Stimulated activated CD8-positive, alpha-beta memory T cell treated with anti-CD3 and anti-CD28 coated beads, Interleukin-4, amount 100 ng/mL, for 4 hours (primary cell): Measurements from ENCODE around the gene VAT1.
"Not testable (repeated sequence)": the region's sequence is repeated elsewhere in the genome, so short reads cannot be mapped to it uniquely, and the experiment has no call there.

ENCODE experiments used
- DNase-seq, 2 donors: peaks; one replicate each; pipeline ENCODE4 v3.0.0-alpha.2; 2020; ENCODE audit warnings: low read depth in 2 of 2, low spot score in 1 of 2

Gene VAT1

DNA sequence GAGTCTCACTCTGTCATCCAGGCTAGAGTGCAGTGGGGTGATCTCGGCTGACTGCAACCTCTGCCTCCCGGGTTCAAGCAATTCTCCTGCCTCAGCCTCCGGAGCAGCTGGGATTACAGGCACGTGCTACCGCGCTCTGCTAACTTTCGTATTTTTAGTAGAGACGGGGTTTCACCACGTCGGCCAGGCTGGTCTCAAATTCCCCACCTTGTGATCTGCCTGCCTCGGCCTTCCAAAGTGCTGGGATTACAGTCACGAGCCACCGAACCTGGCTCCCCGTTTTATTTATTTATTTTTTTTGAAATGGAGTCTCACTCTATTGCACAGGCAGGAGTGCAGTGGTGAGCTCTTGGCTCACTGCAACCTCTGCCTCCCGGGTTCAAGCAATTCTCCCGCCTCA lies 46.5 kb downstream of the VAT1 start:
- not testable (repeated sequence) for DNase-seq

DNA sequence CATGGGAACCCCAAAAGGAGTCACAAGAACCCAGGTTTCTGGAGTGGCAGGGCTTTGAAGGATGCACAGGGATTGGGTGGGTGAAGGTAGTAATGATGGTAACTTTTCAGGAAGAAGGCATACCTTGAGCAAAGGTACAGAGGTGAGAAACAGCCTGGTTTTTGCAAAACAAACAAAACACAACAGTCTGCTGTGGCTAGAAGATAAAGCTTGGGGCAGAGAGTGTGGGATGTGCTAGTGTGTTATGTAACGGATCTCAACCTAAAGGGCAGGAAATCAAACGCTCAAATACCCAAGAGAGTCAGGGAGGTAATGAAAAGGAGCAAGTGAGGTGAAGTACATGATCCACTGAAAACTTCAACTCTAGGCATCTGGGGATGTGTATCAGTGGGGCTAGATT lies 46.9 kb downstream of the VAT1 start:
- DNase-seq, result no peak

DNA sequence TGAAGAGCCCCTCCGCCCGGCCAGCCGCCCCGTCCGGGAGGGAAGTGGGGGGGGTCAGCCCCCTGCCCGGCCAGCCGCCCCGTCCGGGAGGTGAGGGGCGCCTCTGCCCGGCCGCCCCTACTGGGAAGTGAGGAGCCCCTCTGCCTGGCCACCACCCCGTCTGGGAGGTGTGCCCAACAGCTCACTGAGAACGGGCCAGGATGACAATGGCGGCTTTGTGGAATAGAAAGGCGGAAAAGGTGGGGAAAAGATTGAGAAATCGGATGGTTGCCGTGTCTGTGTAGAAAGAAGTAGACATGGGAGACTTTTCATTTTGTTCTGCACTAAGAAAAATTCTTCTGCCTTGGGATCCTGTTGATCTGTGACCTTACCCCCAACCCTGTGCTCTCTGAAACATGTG lies 48.9 kb downstream of the VAT1 start:
- not testable (repeated sequence) for DNase-seq

DNA sequence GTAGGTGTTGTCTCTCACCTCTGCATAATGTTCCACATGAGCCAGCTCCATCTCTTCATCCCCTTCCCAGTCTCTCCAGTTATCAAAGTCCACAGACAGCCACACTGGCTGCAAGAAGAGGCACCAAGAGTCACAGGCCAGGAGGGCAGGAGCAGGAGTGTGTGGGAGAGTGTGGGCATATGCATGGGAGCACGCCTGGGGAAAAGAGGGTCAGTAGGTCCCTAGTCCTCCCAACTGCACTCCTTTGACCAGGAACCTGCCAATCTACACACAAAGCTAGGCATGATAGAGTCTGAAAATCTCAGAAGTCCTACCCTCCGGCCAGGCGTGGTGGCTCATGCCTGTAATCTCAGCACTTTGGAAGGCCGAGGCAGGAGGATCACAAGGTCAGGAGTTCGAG lies 50.6 kb downstream of the VAT1 start:
- no peak for DNase-seq

DNA sequence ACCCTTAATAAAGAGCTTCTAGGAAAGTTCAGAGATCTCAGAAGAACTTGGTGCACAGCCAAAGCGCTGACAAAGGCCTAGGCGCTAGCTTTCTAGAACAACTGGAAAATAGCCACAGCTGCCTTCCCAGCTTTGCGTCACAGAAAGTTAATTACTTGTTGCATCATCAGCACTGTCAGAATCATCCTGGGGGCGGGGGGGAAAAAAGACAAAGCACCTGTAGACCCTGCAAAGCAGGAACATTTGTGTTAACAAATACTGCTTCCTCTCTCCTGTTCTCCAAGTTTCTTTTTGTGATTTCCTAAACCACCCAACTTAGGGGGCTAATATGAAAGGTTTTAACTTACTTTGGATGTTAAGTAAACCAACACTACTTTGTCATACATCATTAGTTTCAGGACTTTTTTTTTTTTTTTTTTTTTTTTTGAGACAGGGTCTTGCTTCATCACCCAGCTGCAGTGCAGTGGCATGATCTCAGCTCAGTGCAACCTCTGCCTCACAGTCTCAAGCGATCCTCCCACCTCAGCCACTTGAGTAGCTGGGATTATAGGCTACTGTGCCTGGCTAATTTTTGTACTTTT lies 53.1 kb downstream of the VAT1 start:
- no peak for DNase-seq

DNA sequence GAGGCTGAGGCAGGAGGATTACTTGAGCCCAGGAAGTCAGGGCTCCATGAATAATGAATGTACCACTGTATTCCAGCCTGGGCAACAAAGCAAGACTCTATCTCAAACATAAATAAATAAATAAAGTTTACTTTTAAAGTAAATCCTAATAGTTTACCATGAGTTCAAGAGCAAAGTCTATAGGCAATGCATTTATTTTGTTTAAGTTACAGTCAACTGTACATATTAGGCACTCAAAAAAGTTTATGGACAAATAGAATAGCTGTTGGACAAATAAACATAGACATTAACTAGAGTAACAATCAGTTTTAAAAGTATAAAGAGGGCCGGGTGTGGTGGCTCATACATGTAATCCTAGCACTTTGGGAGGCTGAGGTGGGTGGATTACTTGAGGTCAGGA lies 54.3 kb downstream of the VAT1 start:
- no peak for DNase-seq
